HEK293 (cell line): Measurements from ENCODE around the gene SPPL2C.

ENCODE experiments used
- BCL6B ChIP-seq: fragments of 450-650 bp; formaldehyde crosslinking; IDR thresholded peaks from 2 replicates; pipeline ENCODE4 v1.5.1; 2017; ENCODE audit warnings: missing biosample characterization, missing genetic modification characterization
- GFI1B ChIP-seq: fragments of 450-650 bp; formaldehyde crosslinking; IDR thresholded peaks from 2 replicates; pipeline ENCODE4 v1.5.1; 2016; ENCODE audit warnings: missing biosample characterization, missing genetic modification characterization
- GLIS1 ChIP-seq: fragments of 450-650 bp; formaldehyde crosslinking; IDR thresholded peaks from 2 replicates; pipeline ENCODE4 v1.5.1; 2016; ENCODE audit warnings: missing biosample characterization, missing genetic modification characterization
- HOXA7 ChIP-seq: sonication (generic); formaldehyde crosslinking; IDR thresholded peaks from 2 replicates; pipeline ENCODE4 v1.8.1; 2022; ENCODE audit warnings: missing genetic modification reagents, borderline replicate concordance
- HOXD13 ChIP-seq: sonication (generic); formaldehyde crosslinking; IDR thresholded peaks from 2 replicates; pipeline ENCODE4 v1.8.0; 2022; ENCODE audit warnings: missing genetic modification reagents, borderline replicate concordance
- KLF7 ChIP-seq: fragments of 450-650 bp; formaldehyde crosslinking; IDR thresholded peaks from 2 replicates; pipeline ENCODE4 v1.5.1; 2016; ENCODE audit warnings: missing biosample characterization, missing genetic modification characterization, borderline replicate concordance
- KLF8 ChIP-seq: fragments of 450-650 bp; formaldehyde crosslinking; IDR thresholded peaks from 2 replicates; pipeline ENCODE4 v1.5.1; 2016; ENCODE audit warnings: missing biosample characterization, missing genetic modification characterization
- KLF9 ChIP-seq: fragments of 450-650 bp; formaldehyde crosslinking; IDR thresholded peaks from 2 replicates; pipeline ENCODE4 v1.5.1; 2016; ENCODE audit warnings: missing biosample characterization, missing genetic modification characterization, low read depth
- PATZ1 ChIP-seq: fragments of 450-650 bp; formaldehyde crosslinking; IDR thresholded peaks from 2 replicates; pipeline ENCODE4 v1.5.1; 2016; ENCODE audit warnings: missing biosample characterization, missing genetic modification characterization
- PRDM6 ChIP-seq: fragments of 450-650 bp; formaldehyde crosslinking; IDR thresholded peaks from 2 replicates; pipeline ENCODE4 v1.5.1; 2017; ENCODE audit warnings: missing biosample characterization, missing genetic modification characterization
- RBAK ChIP-seq: fragments of 450-650 bp; formaldehyde crosslinking; IDR thresholded peaks from 2 replicates; pipeline ENCODE4 v1.5.1; 2016; ENCODE audit warnings: missing biosample characterization, missing genetic modification characterization
- REST ChIP-seq: fragments of 450-650 bp; formaldehyde crosslinking; IDR thresholded peaks from 2 replicates; pipeline ENCODE4 v1.5.1; 2016; ENCODE audit warnings: missing biosample characterization, missing genetic modification characterization
- SALL2 ChIP-seq: fragments of 450-650 bp; formaldehyde crosslinking; IDR thresholded peaks from 2 replicates; pipeline ENCODE4 v1.5.0; 2017; ENCODE audit warnings: missing biosample characterization, mild to moderate bottlenecking, missing genetic modification characterization, borderline replicate concordance
- SP2 ChIP-seq: fragments of 450-650 bp; formaldehyde crosslinking; IDR thresholded peaks from 2 replicates; pipeline ENCODE4 v1.5.1; 2016; ENCODE audit warnings: missing biosample characterization, missing genetic modification characterization
- SP7 ChIP-seq: fragments of 450-650 bp; formaldehyde crosslinking; IDR thresholded peaks from 2 replicates; pipeline ENCODE4 v1.5.1; 2016; ENCODE audit warnings: missing biosample characterization, missing genetic modification characterization
- ZBTB11 ChIP-seq: fragments of 450-650 bp; formaldehyde crosslinking; conservative IDR thresholded peaks from 2 replicates; pipeline ENCODE4 v1.5.1; 2016; ENCODE audit warnings: low read depth, missing biosample characterization, missing genetic modification characterization
- ZIC2 ChIP-seq: fragments of 450-650 bp; formaldehyde crosslinking; IDR thresholded peaks from 2 replicates; pipeline ENCODE4 v1.5.1; 2016; ENCODE audit warnings: missing biosample characterization, missing genetic modification characterization
- ZNF155 ChIP-seq: fragments of 450-650 bp; formaldehyde crosslinking; IDR thresholded peaks from 2 replicates; pipeline ENCODE4 v1.5.1; 2016; ENCODE audit warnings: missing biosample characterization, missing genetic modification characterization
- ZNF274 ChIP-seq, 2 experiments: fragments of 200-500 bp in 1 of 2; fragments of 450-650 bp in 1 of 2; sonication (Bioruptor generic) in 1 of 2; formaldehyde crosslinking in 1 of 2; IDR thresholded peaks; 2 replicates each; pipeline versions ENCODE4 v1.5.1 to v1.6.1; 2014 to 2016; ENCODE audit warnings: borderline replicate concordance in 1 of 2, inconsistent platforms in 1 of 2, low read length in 1 of 2, missing biosample characterization in 1 of 2, missing genetic modification characterization in 1 of 2
- ZNF302 ChIP-seq: fragments of 450-650 bp; formaldehyde crosslinking; IDR thresholded peaks from 2 replicates; pipeline ENCODE4 v1.5.1; 2016; ENCODE audit warnings: missing biosample characterization, missing genetic modification characterization, low read depth
- ZNF48 ChIP-seq: fragments of 450-650 bp; formaldehyde crosslinking; IDR thresholded peaks from 2 replicates; pipeline ENCODE4 v1.5.1; 2016; ENCODE audit warnings: missing biosample characterization, missing genetic modification characterization
- ZNF488 ChIP-seq: fragments of 450-650 bp; formaldehyde crosslinking; IDR thresholded peaks from 2 replicates; pipeline ENCODE4 v1.5.1; 2016; ENCODE audit warnings: missing biosample characterization, missing genetic modification characterization
- ZNF571 ChIP-seq: fragments of 450-650 bp; formaldehyde crosslinking; IDR thresholded peaks from 2 replicates; pipeline ENCODE4 v1.5.0; 2017; ENCODE audit warnings: missing biosample characterization, missing genetic modification characterization
- ZNF621 ChIP-seq: fragments of 450-650 bp; formaldehyde crosslinking; IDR thresholded peaks from 2 replicates; pipeline ENCODE4 v1.5.1; 2017; ENCODE audit warnings: missing biosample characterization, missing genetic modification characterization
- ZNF654 ChIP-seq: fragments of 450-650 bp; formaldehyde crosslinking; IDR thresholded peaks from 2 replicates; pipeline ENCODE4 v1.5.1; 2016; ENCODE audit warnings: low read depth, missing biosample characterization, missing genetic modification characterization
- ZNF837 ChIP-seq: fragments of 450-650 bp; formaldehyde crosslinking; IDR thresholded peaks from 2 replicates; pipeline ENCODE4 v1.5.1; 2016; ENCODE audit warnings: missing biosample characterization, missing genetic modification characterization

The SPPL2C gene

GRCh38 chr17:45886852-45887251 is 42.2 kb downstream of the SPPL2C start (continued):
- peak; percentile 65; the same call in 1 of the 2 replicates for TF ChIP-seq REST (tag by site-specific recombination)
- no peak for TF ChIP-seq KLF9 (tag by site-specific recombination)
- TF ChIP-seq BCL6B (tag by site-specific recombination): no peak
- no peak for TF ChIP-seq KLF8 (tag by site-specific recombination)
- TF ChIP-seq SALL2 (tag by site-specific recombination): no peak
- no peak for TF ChIP-seq ZNF155 (tag by site-specific recombination)
- no peak for TF ChIP-seq ZNF488 (tag by site-specific recombination)
- TF ChIP-seq ZNF621 (tag by site-specific recombination): no peak
- no peak for TF ChIP-seq GLIS1 (tag by site-specific recombination)
- TF ChIP-seq SP2: no peak
- no peak for TF ChIP-seq ZNF48 (tag by site-specific recombination)
- TF ChIP-seq KLF7 (tag by site-specific recombination): peak; percentile 40; the same call in 1 of the 2 replicates
- TF ChIP-seq ZNF302: no peak
- no peak for TF ChIP-seq ZNF837 (tag by site-specific recombination)
- no peak for TF ChIP-seq PRDM6 (tag by site-specific recombination)
- no peak for TF ChIP-seq ZNF571 (tag by site-specific recombination)
- peak; percentile 44 for TF ChIP-seq ZNF654 (tag by site-specific recombination)
- no peak for TF ChIP-seq ZNF274 (IDR thresholded peaks at IDR 0.05; ENCODE audit: low read length)
- no peak for TF ChIP-seq ZNF274 (tag by site-specific recombination; IDR thresholded peaks at IDR 0.05; ENCODE audit: borderline replicate concordance)
- TF ChIP-seq SP7: no peak
- TF ChIP-seq PATZ1: no peak
- no peak for TF ChIP-seq HOXA7 (CRISPR knock-in tag)
- TF ChIP-seq GFI1B (tag by site-specific recombination): 0 out of 2 replicates have a peak, but pooled peaks have one; percentile 25
- no peak for TF ChIP-seq RBAK
- no peak for TF ChIP-seq HOXD13 (CRISPR knock-in tag)
- TF ChIP-seq ZBTB11 (tag by site-specific recombination): peak; percentile 79
- no peak for TF ChIP-seq ZIC2 (tag by site-specific recombination)
